Panc1 (cell line): ENCODE results near the gene UBTD2. TPM values are rescaled to one million over a fixed set of nuclear protein-coding genes. Genes with fewer than 3 reads are reported as not detected.

Source experiments
- ATAC-seq: fragments of 200-7000 bp; cut with Tn5 transposase; 2 replicates; pipeline ENCODE4 v1.9.1; 2020; ENCODE audit warnings: mild to moderate bottlenecking, moderate library complexity
- BruUV-seq: library from RNA; stranded (reverse); fragments of 400-500 nt; replicated peaks from 2 replicates; lab custom pipeline; 2021; lab: Mats Ljungman, UMichigan
- CTCF ChIA-PET: fragments of 300-600 bp; sonication (Branson Sonifier 250); formaldehyde crosslinking; loops from one replicate; lab custom pipeline; 2022; ENCODE audit warnings: antibody characterized with exemption; lab: Charles Lee
- POLR2A ChIA-PET: fragments of 300-600 bp; sonication (Branson Sonifier 250); formaldehyde crosslinking; loops from one replicate; lab custom pipeline; 2022; ENCODE audit warnings: antibody characterized with exemption; lab: Charles Lee
- DNase-seq: peaks from one replicate; pipeline ENCODE4 v3.0.0-alpha.2; 2010; ENCODE audit warnings: low read depth, low spot score
- H3K27ac ChIP-seq: 2 replicates; pipeline ENCODE4 v1.5.1; 2011; ENCODE audit warnings: mild to moderate bottlenecking, low read length, inconsistent platforms
- H3K27me3 ChIP-seq: fragments of 200-500 bp; sonication (Bioruptor generic); 2 replicates; pipeline ENCODE4 v1.6.0; 2014; ENCODE audit warnings: low read length, inconsistent platforms; ENCODE audit not compliant: control insufficient read depth, insufficient read depth
- H3K36me3 ChIP-seq: fragments of 200-500 bp; sonication (Bioruptor generic); 2 replicates; pipeline ENCODE4 v1.5.1; 2014; ENCODE audit warnings: inconsistent platforms, mild to moderate bottlenecking, low read length, moderate library complexity; ENCODE audit not compliant: control insufficient read depth, insufficient read depth
- H3K4me1 ChIP-seq: 2 replicates; pipeline ENCODE4 v1.5.1; 2011; ENCODE audit warnings: inconsistent platforms, mild to moderate bottlenecking, low read length, moderate library complexity; ENCODE audit not compliant: control insufficient read depth, insufficient read depth
- H3K4me3 ChIP-seq, 2 experiments: 2 replicates each; pipeline ENCODE4 v1.5.1; 2011 to 2012; ENCODE audit warnings: low read depth in 2 of 2, low read length in 2 of 2, mild to moderate bottlenecking in 2 of 2, inconsistent platforms in 1 of 2, moderate library complexity in 1 of 2
- H3K9me3 ChIP-seq: fragments of 200-500 bp; sonication (Bioruptor generic); 2 replicates; pipeline ENCODE4 v1.5.1; 2014; ENCODE audit warnings: low read depth, mild to moderate bottlenecking, inconsistent platforms, low read length, moderate library complexity; ENCODE audit not compliant: control insufficient read depth, insufficient read depth
- CTCF ChIP-seq: fragments of 450-650 bp; IDR thresholded peaks from 2 replicates; pipeline ENCODE4 v1.5.1; 2017; ENCODE audit warnings: mild to moderate bottlenecking
- POLR2AphosphoS5 ChIP-seq: IDR thresholded peaks from 2 replicates; pipeline ENCODE4 v1.6.1; 2012; ENCODE audit warnings: mild to moderate bottlenecking, low read depth, low read length, moderate library complexity
- REST ChIP-seq, 2 experiments: IDR thresholded peaks; 2 replicates each; pipeline ENCODE4 v1.6.1; 2011 to 2012; ENCODE audit warnings: low read depth in 2 of 2, control low read depth in 1 of 2, low read length in 1 of 2, mild to moderate bottlenecking in 1 of 2, moderate library complexity in 1 of 2; ENCODE audit not compliant: insufficient read depth in 1 of 2
- SIN3A ChIP-seq: IDR thresholded peaks from 2 replicates; pipeline ENCODE4 v1.6.1; 2012; ENCODE audit warnings: low read depth, mild to moderate bottlenecking, low read length, moderate library complexity, borderline replicate concordance; ENCODE audit not compliant: insufficient read depth
- TCF7L2 ChIP-seq: IDR thresholded peaks from 2 replicates; pipeline ENCODE4 v1.6.1; 2011; ENCODE audit warnings: mild to moderate bottlenecking, low read depth, low read length, inconsistent platforms
- in situ Hi-C: cut with HindIII; loops from 2 replicates; pipeline ENCODE4 v1.10.0; 2016; ENCODE audit warnings: low sequenced_read_pairs, low pct_unique_long_range_greater_than_20kb
- intact Hi-C: fragments of 100-400 bp; cut with micrococcal nuclease; formaldehyde crosslinking; loops from one replicate; pipeline ENCODE4 v1.10.0; 2022; ENCODE audit not compliant: unreplicated experiment
- total RNA-seq: library from RNA; stranded (reverse); gene quantifications from one replicate; pipeline ENCODE4 v1.2.1, GENCODE V29; 2021; ENCODE audit not compliant: unreplicated experiment

The UBTD2 gene
- total RNA-seq, 1 experiment from 2014 or later = 32.5 TPM

GRCh38 chr5:172229904-172230303, 53.7 kb downstream of the UBTD2 start:
- TF ChIP-seq POLR2AphosphoS5 (no peak), CTCF (no peak), REST (IDR thresholded peaks at IDR 0.05; ENCODE audit: insufficient read depth in 1 of 2, low read depth in 2 of 2, low read length in 1 of 2) (no peak), TCF7L2 (no peak), SIN3A (no peak)
- no TSS peak for BruUV-seq
- CTCF ChIA-PET = no interaction called here
- intact Hi-C loops (no loop called here), in situ Hi-C loops (no loop called here)
- Histone ChIP-seq H3K36me3 (peaks cover 5% of the 10 kb centered on the region), H3K4me3 (no peak overlapping the region), H3K27ac (no peak overlapping the region), H3K27me3 (no peaks in the 10 kb centered on the region), H3K9me3 (no peaks in the 10 kb centered on the region), H3K4me1 (no peaks in the 10 kb centered on the region; the same call in 1 of the 2 replicates)
- POLR2A ChIA-PET = no interaction called here
- ATAC-seq (no peak), DNase-seq (no peak)

- Histone ChIP-seq H3K9me3 (no peaks in the 10 kb centered on the region), H3K27me3 (no peaks in the 10 kb centered on the region), H3K4me1 (no peaks in the 10 kb centered on the region), H3K27ac (no peak overlapping the region), H3K4me3 (no peak overlapping the region), H3K36me3 (peaks cover 2% of the 10 kb centered on the region)
- no peak for TF ChIP-seq CTCF
- TF ChIP-seq POLR2AphosphoS5 = no peak
- no peak for TF ChIP-seq TCF7L2
- no peak for TF ChIP-seq SIN3A
- ATAC-seq (no peak), DNase-seq (no peak)
- intact Hi-C loops = no loop called here
- ChIA-PET POLR2A (no interaction called here), CTCF (no interaction called here)
- in situ Hi-C loops = no loop called here
- no TSS peak for BruUV-seq
These were observed 58.6 kb downstream of the UBTD2 start for GRCh38 chr5:172224996-172225395.
